ENCODE data around the gene NR2E1. TPM values are rescaled to one million over a fixed set of nuclear protein-coding genes. Genes with fewer than 3 reads are reported as not detected.
A peak's percentile ranks its signal among the peaks of the same experiment; 100 is the strongest.

NR2E1 gene
- total RNA-seq, 1 experiment from 2014 or later, result not detected

- POLR2A ChIA-PET (ENCODE audit: unreplicated experiment), result no interaction called here
- H2AFZ ChIP-seq, result no peak overlapping the region
- peak overlapping the region; percentile 39 for H3K4me2 ChIP-seq
- H3K9me2 ChIP-seq (ENCODE audit: insufficient read depth), result no peaks in the 10 kb centered on the region
- intact Hi-C loops (cut with micrococcal nuclease; ENCODE audit: unreplicated experiment), result no loop called here
- H3K36me3 ChIP-seq (ENCODE audit: low read depth), result no peaks in the 10 kb centered on the region
- no peaks in the 10 kb centered on the region for H4K20me1 ChIP-seq (ENCODE audit: insufficient read depth)
- H3K27me3 ChIP-seq (ENCODE audit: insufficient read depth, low read depth), result no peaks in the 10 kb centered on the region
- no peak for TF ChIP-seq EZH2 (IDR thresholded peaks at IDR 0.05; ENCODE audit: low read depth)
- peak overlapping the region; percentile 49; the same call in 1 of the 2 replicates for H3K27ac ChIP-seq
- CTCF ChIA-PET, result no interaction called here
- DNase-seq, result peak; percentile 19 to 89
- no peaks in the 10 kb centered on the region; the same call in 1 of the 2 replicates for H3F3A ChIP-seq (ENCODE audit: insufficient read depth, low read depth)
- peaks cover 26% of the 10 kb centered on the region for H3K4me1 ChIP-seq (replicated peaks; ENCODE audit: insufficient read depth)
- BruUV-seq (replicated peaks), result no TSS peak
- no peak overlapping the region for H3K4me3 ChIP-seq
- no peaks in the 10 kb centered on the region for H3K79me2 ChIP-seq (ENCODE audit: low read depth)
- no peaks in the 10 kb centered on the region for H3K9me3 ChIP-seq (ENCODE audit: insufficient read depth, low read depth)
These were observed 38.0 kb upstream of the NR2E1 start for GRCh38 chr6:108127826-108128225.

GRCh38 chr6:108130262-108130661 lies 35.6 kb upstream of the NR2E1 start:
- Histone ChIP-seq H3K4me1 (replicated peaks; ENCODE audit: insufficient read depth) (peaks cover 45% of the 10 kb centered on the region), H2AFZ (no peak overlapping the region), H3K36me3 (ENCODE audit: low read depth) (no peaks in the 10 kb centered on the region), H3K9me3 (ENCODE audit: insufficient read depth, low read depth) (no peaks in the 10 kb centered on the region), H3K79me2 (ENCODE audit: low read depth) (no peaks in the 10 kb centered on the region), H3K4me2 (no peak overlapping the region), H3F3A (ENCODE audit: insufficient read depth, low read depth) (peaks cover 15% of the 10 kb centered on the region; the same call in 1 of the 2 replicates), H4K20me1 (ENCODE audit: insufficient read depth) (no peaks in the 10 kb centered on the region), H3K4me3 (no peak overlapping the region), H3K9me2 (ENCODE audit: insufficient read depth) (no peaks in the 10 kb centered on the region), H3K27ac (no peak overlapping the region), H3K27me3 (ENCODE audit: insufficient read depth, low read depth) (no peaks in the 10 kb centered on the region)
- POLR2A ChIA-PET (ENCODE audit: unreplicated experiment), result no interaction called here
- BruUV-seq (replicated peaks), result no TSS peak
- intact Hi-C loops (cut with micrococcal nuclease; ENCODE audit: unreplicated experiment), result no loop called here
- TF ChIP-seq EZH2 (IDR thresholded peaks at IDR 0.05; ENCODE audit: low read depth), result no peak
- no peak for TF ChIP-seq CTCF (conservative IDR thresholded peaks at IDR 0.05)
- no peak for DNase-seq
- CTCF ChIA-PET, result interaction anchor here (0.6 kb wide), 1 partner anchor 13 kb away, joined by 3 read pairs; no protein-coding TSS in a partner anchor

- POLR2A ChIA-PET (ENCODE audit: unreplicated experiment), result interaction anchor here (0.7 kb wide), 1 partner anchor 598 kb away, joined by 3 read pairs; no protein-coding TSS in a partner anchor
- Histone ChIP-seq H3K4me3 (no peak overlapping the region), H3F3A (ENCODE audit: insufficient read depth, low read depth) (peaks cover 15% of the 10 kb centered on the region; the same call in 1 of the 2 replicates), H4K20me1 (ENCODE audit: insufficient read depth) (no peaks in the 10 kb centered on the region), H3K4me2 (peak overlapping the region; percentile 80), H2AFZ (no peak overlapping the region), H3K9me2 (ENCODE audit: insufficient read depth) (no peaks in the 10 kb centered on the region), H3K36me3 (ENCODE audit: low read depth) (no peaks in the 10 kb centered on the region), H3K27ac (no peak overlapping the region), H3K9me3 (ENCODE audit: insufficient read depth, low read depth) (no peaks in the 10 kb centered on the region), H3K27me3 (ENCODE audit: insufficient read depth, low read depth) (no peaks in the 10 kb centered on the region), H3K4me1 (replicated peaks; ENCODE audit: insufficient read depth) (peaks cover 35% of the 10 kb centered on the region), H3K79me2 (ENCODE audit: low read depth) (no peaks in the 10 kb centered on the region)
- intact Hi-C loops (cut with micrococcal nuclease; ENCODE audit: unreplicated experiment), result no loop called here
- TF ChIP-seq EZH2 (IDR thresholded peaks at IDR 0.05; ENCODE audit: low read depth) (no peak), CTCF (conservative IDR thresholded peaks at IDR 0.05) (no peak)
- no peak for DNase-seq
- CTCF ChIA-PET, result no interaction called here
- BruUV-seq (replicated peaks), result no TSS peak
These were observed 33.0 kb upstream of the NR2E1 start for GRCh38 chr6:108132863-108133262.
